Fibroblast of skin of left quadriceps (primary cell): ENCODE results near the gene PLPP7.
"Not testable (repeated sequence)": the region's sequence is repeated elsewhere in the genome, so short reads cannot be mapped to it uniquely, and the experiment has no call there.

ENCODE experiments used
- DNase-seq, 2 experiments: peaks; one replicate each; pipeline ENCODE4 v3.0.0-alpha.2; 2013; ENCODE audit warnings: low read depth in 2 of 2

PLPP7 gene

DNA sequence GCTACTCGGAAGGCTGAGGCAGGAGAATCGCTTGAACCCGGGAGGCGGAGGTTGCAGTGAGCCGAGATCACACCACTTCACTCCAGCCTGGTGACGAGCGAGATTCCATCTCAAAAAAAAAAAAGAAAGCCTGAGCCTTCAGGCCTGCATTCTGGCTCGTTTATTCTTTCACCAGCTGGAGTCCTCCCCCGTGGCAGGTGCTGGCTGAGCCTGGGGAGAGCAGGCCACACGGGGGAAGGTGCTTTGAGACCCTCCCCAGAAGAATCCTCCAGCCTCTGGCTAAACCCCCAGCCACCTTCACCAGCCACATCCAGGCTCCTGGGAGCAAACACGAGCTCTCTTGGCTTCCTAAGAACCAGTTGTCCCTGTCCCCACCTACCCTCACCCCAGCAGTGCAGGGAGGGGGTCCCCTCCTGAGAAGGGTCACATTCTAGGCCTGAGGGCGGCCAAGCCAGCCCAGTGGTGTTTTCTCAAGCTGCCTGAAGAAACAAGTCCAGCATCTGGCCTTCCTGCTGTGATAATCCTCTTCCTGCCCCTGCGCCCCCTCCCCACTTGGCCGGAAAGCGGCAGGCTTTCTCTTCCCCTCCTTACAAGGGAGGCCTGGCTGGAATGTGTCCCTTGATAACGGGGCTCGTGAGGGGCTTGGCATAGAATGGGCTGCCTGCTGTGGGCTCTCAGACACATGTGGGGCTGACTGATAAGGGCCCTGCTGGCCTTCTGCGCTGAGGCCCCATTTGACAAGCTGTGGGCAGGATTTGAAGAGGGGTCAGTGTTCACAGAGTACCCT is 41.5 kb downstream of the PLPP7 start:
- no peak for DNase-seq

DNA sequence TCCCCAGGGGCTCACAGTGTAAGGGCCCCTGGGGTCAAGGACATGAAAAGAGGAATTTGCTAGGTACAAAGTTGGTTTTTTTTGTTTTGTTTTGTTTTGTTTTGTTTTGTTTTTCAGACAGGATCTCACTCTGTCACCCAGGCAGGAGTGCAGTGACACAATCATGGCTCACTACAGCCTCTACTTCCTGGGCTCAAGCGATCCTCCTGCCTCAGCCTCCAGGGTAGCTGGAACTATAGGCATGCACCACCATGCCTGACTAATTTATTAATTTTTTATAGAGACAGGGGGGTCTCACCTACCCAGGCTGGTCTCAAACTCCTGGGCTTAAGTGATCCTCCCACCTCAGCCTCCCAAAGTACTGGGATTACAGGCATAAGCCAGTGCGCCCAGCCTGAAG is 42.5 kb downstream of the PLPP7 start:
- not testable (repeated sequence) for DNase-seq

GRCh38 chr9:131333771-131334628 is 44.5 kb downstream of the PLPP7 start:
- DNase-seq, result no peak

DNA sequence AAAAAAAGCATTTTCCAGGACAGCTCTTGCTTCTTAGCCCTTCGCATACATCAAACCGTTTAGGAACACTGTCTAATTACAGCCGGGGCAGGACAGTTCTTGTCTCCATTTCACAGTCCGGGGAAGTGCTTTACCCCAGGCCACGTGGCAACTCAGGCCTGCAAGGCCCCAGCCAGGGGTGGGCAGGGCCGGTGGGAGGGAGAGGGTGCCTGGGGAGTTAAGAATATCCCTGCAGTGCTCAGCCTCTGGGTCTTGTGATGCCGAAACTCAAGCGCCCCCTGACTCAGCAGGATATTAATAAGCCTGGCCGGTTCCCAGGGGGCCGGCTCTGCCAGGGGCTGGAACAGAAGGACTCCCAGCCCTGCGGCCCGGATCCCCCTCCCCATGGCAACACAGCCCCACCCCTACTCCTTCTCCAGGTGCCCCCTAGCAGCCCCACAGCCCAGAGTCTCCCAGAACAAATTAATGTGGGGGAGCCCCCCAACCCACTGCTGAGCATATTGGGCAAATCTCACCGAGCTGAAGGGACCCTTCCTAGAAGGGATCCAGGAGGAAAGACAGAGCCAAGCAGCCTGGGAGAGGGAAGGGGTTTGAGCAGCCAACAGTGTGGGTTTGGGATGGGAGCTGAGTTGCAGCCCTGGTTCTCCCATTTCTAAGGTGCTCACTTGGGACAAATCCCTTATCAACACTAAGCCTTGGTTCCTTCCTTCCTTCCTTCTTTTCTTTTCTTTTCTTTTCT is 45.3 kb downstream of the PLPP7 start:
- DNase-seq, result no peak

DNA sequence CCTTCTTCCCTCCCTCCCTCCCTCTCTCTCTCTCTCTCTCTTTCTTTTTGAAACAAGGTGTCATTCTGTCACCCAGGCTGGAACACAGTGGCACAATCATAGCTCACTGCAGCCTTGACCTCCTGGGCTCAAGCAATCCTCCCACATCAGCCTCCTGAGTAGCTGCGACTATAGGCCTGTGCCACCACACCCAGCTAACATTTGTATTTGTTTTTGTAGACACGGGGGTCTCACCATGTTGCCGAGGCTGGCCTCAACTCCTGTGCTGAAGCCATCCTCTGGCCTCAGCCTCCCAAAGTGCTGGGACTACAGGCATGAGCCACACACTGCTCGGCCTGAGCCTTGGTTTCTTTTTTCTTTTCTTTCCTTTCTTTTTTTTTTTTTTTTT is 45.8 kb downstream of the PLPP7 start:
- no peak for DNase-seq

DNA sequence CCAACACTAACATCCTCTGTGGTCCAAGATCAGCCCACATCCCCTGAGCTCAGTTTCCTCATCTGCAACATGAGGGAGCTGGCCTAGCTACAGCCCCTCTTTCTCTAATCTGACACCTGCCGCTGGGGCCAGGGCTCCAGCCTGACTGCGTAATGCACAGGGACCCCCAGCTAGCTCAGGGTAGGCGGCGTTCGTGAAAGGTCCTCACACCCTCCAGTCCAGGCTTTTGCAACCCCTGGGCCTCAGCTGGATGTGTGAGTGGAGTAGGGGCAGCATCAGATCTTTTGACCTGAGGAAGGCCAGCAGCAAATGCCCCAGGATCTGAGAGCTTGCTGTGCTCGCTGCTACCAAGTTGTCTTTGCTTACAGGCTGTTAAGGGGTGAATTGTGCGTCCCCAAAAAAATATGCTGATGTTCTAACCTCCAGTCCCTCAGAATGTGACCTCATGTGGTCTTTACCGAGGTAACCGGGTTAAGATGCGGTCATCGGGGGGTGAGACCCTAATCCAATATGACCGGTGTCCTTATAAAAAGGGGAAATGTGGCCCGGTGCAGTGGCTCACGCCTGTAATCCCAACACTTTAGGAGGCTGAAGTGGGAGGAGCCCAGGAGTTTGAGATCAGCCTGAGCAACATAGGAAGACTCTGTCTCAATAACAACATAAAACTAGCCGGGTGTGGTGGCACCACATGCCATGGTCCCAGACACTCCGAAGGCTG is 47.8 kb downstream of the PLPP7 start:
- no peak for DNase-seq

DNA sequence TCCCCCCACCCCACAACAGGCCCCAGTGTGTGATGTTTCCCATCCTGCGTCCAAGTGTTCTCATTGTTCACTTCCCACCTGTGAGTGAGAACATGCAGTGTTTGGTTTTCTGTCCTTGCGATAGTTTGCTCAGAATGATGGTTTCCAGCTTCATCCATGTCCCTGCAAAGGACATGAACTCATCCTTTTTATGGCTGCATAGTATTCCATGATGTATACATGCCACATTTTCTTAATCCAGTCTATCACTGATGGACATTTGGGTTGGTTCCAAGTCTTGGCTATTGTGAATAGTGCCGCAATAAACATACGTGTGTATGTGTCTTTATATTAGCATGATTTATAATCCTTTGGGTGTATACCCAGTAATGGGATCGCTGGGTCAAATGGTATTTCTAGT is 49.7 kb downstream of the PLPP7 start:
- DNase-seq, result not testable (repeated sequence)

DNA sequence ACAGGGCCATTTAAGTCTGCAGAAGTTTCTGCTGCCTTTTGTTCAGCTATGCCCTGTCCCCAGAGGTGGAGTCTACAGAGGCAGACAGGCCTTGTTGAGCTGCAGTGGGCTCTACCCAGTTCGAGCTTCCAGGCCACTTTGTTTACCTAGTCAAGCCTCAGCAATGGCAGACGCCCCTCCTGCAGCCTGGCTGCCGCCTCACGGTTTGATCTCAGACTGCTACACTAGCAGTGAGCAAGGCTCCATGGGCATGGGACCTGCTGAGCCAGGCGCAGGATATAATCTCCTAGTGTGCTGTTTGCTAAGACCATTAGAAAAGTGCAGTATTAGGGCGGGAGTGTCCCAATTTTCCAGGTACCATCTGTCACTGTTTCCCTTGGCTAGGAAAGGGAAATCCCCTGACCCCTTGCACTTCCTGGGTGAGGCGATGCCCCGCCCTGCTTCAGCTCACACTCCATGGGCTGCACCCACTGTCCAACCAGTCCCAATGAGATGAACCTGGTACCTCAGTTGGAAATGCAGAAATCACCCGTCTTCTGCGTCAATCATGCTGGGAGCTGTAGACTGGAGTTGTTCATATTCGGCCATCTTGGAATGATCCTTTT is 55.5 kb downstream of the PLPP7 start:
- DNase-seq, result not testable (repeated sequence)

- DNase-seq, result no peak
These were observed 57.0 kb downstream of the PLPP7 start for GRCh38 chr9:131346559-131346958.

GRCh38 chr9:131347376-131348020 is 58.0 kb downstream of the PLPP7 start:
- no peak for DNase-seq

GRCh38 chr9:131348631-131349521 is 59.4 kb downstream of the PLPP7 start:
- DNase-seq, result no peak

- DNase-seq, result no peak
These were observed 60.0 kb downstream of the PLPP7 start for GRCh38 chr9:131349522-131349880.

- DNase-seq, result peak; percentile 44 to 56
These were observed 60.5 kb downstream of the PLPP7 start for GRCh38 chr9:131349881-131350563.

DNA sequence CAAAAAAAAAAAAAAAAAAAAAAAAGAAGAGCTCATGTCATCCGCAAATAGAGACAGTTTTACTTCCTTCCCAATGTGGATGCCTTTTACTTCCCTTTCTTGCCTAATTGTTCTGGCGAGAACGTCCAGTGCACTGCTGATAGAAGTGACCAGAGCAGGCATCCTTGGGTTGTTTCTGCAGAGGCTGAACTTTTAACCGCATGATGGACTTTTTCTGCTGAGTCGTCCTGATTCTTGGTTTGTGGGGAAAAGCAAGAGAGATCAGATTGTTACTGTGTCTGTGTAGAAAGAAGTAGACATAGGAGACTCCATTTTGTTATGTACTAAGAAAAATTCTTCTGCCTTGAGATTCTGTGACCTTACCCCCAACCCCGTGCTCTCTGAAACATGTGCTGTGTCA is 67.0 kb downstream of the PLPP7 start:
- DNase-seq, result not testable (repeated sequence)

DNA sequence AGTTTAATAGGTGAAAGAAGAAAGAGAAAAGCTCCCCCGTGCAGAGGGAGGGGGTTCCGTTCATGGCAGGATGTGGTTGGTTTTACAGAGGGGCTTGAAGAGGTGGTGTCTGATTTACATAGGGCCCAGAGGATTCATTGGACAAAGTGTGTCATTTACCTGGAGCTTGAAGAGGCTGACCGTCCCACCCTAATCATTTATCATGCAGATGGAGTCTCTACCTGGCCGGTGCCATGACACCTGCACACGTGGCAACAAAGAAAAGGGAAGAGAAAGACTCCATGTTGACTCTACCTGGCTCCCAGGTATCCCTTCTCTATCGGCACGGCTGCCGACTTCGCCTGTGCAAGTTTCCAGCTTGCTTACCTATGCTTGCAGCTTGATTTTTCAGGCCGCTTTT is 69.0 kb downstream of the PLPP7 start:
- DNase-seq, result no peak
